ENCODE results near the gene CAPN11.

The CAPN11 gene

DNA sequence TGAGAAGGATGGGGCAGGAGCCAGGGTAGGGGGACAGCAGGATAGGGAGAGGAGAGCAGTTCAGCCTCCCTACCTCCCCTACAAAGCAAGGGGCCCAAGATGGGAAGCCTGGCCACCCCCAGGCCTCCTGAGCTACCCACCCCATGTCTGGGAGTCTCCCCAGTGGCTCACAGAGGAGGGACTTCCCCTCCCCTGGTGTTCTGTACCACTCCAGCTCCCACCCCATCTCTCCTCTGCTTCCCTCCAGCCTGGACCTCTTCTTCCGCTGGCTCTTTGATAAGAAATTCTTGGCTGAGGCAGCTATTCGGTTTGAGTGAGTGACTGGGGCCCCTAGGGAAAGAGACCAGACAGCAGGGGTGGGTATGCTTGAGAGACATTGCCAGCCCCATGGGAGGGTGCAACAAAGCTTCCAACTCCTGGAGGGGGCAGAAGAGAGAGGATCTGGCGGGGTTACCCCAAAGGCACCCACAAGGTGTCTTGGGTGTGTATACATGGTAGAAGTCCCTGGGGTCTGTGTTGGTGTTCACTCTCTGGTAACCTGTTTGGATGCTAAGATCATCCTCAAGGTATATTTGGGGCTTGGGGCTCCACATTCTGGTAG, 8.2 kb upstream of the CAPN11 start:
- H3K27ac ChIP-seq, result no peak overlapping the region
- TF ChIP-seq, protein P1, sequence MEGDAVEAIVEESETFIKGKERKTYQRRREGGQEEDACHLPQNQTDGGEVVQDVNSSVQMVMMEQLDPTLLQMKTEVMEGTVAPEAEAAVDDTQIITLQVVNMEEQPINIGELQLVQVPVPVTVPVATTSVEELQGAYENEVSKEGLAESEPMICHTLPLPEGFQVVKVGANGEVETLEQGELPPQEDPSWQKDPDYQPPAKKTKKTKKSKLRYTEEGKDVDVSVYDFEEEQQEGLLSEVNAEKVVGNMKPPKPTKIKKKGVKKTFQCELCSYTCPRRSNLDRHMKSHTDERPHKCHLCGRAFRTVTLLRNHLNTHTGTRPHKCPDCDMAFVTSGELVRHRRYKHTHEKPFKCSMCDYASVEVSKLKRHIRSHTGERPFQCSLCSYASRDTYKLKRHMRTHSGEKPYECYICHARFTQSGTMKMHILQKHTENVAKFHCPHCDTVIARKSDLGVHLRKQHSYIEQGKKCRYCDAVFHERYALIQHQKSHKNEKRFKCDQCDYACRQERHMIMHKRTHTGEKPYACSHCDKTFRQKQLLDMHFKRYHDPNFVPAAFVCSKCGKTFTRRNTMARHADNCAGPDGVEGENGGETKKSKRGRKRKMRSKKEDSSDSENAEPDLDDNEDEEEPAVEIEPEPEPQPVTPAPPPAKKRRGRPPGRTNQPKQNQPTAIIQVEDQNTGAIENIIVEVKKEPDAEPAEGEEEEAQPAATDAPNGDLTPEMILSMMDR (conservative IDR thresholded peaks at IDR 0.05), result no peak

GRCh38 chr6:44151348-44152108, 7.1 kb upstream of the CAPN11 start:
- TF ChIP-seq, protein P1 (conservative IDR thresholded peaks at IDR 0.05), result peak; percentile 80
- no peak overlapping the region for H3K27ac ChIP-seq

GRCh38 chr6:44152109-44152461, 6.5 kb upstream of the CAPN11 start:
- TF ChIP-seq, protein P1 (conservative IDR thresholded peaks at IDR 0.05), result peak; percentile 38
- no peak overlapping the region for H3K27ac ChIP-seq

DNA sequence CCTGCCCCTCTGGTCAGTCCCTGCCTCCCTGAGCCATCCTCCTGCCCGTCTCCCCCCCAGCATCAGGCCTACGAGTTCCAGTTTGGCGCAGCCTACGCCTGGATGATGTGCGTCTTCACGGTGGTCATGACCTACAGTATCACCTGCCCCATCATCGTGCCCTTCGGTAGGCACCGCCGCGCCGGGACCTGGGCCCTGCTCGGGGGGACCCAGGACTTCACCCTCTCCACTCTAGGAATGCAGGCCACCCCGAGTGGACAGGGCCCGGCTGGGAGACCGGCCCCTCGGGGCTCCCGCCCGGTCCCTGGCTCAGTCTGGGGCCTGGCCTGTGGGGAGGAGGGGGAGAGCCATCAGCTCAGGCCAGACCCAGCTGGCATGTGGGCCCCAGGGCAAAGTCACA, 6.1 kb upstream of the CAPN11 start:
- no peak overlapping the region for H3K27ac ChIP-seq
- TF ChIP-seq, protein P1 (conservative IDR thresholded peaks at IDR 0.05), result no peak

- TF ChIP-seq, protein P1 (conservative IDR thresholded peaks at IDR 0.05), result no peak
- peak overlapping the region; percentile 95; the same call in 1 of the 2 replicates for H3K27ac ChIP-seq
Observed at GRCh38 chr6:44154067-44154466, 4.6 kb upstream of the CAPN11 start.

- TF ChIP-seq, protein P1 (conservative IDR thresholded peaks at IDR 0.05), result no peak
- H3K27ac ChIP-seq, result peak overlapping the region; percentile 95
Observed at GRCh38 chr6:44156494-44157151, 2.0 kb upstream of the CAPN11 start.

DNA sequence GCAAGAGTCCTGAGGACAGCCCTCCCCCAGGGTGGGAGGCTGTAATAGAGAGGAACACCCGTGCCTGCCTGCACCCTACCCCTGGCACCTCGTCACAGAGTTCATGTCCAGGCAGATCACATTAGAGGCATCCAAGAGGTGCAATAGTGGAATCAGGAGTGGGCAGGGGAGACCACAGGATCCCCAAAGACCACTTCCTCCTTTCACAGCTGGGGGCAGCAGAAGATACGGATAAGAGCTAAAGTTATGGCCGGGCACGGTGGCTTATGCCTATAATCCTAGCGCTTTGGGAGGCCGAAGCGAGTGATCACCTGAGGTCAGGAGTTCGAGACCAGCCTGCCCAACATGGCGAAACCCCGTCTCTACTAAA, 1.5 kb upstream of the CAPN11 start:
- peak overlapping the region; percentile 95 for H3K27ac ChIP-seq
- TF ChIP-seq, protein P1 (conservative IDR thresholded peaks at IDR 0.05), result no peak

Measured in VCaP (cell line).